Panc1 (cell line): ENCODE results near the gene UBE3B.

ENCODE experiments used
- CTCF ChIP-seq: fragments of 450-650 bp; IDR thresholded peaks from 2 replicates; pipeline ENCODE4 v1.5.1; 2017; ENCODE audit warnings: mild to moderate bottlenecking
- REST ChIP-seq, 2 experiments: IDR thresholded peaks; 2 replicates each; pipeline ENCODE4 v1.6.1; 2011 to 2012; ENCODE audit warnings: low read depth in 2 of 2, control low read depth in 1 of 2, low read length in 1 of 2, mild to moderate bottlenecking in 1 of 2, moderate library complexity in 1 of 2; ENCODE audit not compliant: insufficient read depth in 1 of 2
- SIN3A ChIP-seq: IDR thresholded peaks from 2 replicates; pipeline ENCODE4 v1.6.1; 2012; ENCODE audit warnings: low read depth, mild to moderate bottlenecking, low read length, moderate library complexity, borderline replicate concordance; ENCODE audit not compliant: insufficient read depth
- TCF7L2 ChIP-seq: IDR thresholded peaks from 2 replicates; pipeline ENCODE4 v1.6.1; 2011; ENCODE audit warnings: mild to moderate bottlenecking, low read depth, low read length, inconsistent platforms

- no peak for TF ChIP-seq CTCF
- no peak for TF ChIP-seq TCF7L2
- TF ChIP-seq SIN3A = no peak; the same call in 1 of the 2 replicates
- TF ChIP-seq REST (IDR thresholded peaks at IDR 0.05; ENCODE audit: insufficient read depth in 1 of 2, low read depth in 2 of 2, low read length in 1 of 2) = no peak
Observed at GRCh38 chr12:109573914-109574244, 96.4 kb downstream of the UBE3B start.
